ENCODE data around the gene CD274.
"Not testable (repeated sequence)": the region's sequence is repeated elsewhere in the genome, so short reads cannot be mapped to it uniquely, and the experiment has no call there.

The CD274 gene

GRCh38 chr9:5460157-5460556 is 9.8 kb downstream of the CD274 start:
- DNase-seq (ENCODE audit: extremely low spot score, insufficient read length, low read depth) (no peak), FAIRE-seq (peak; percentile 64)

DNA sequence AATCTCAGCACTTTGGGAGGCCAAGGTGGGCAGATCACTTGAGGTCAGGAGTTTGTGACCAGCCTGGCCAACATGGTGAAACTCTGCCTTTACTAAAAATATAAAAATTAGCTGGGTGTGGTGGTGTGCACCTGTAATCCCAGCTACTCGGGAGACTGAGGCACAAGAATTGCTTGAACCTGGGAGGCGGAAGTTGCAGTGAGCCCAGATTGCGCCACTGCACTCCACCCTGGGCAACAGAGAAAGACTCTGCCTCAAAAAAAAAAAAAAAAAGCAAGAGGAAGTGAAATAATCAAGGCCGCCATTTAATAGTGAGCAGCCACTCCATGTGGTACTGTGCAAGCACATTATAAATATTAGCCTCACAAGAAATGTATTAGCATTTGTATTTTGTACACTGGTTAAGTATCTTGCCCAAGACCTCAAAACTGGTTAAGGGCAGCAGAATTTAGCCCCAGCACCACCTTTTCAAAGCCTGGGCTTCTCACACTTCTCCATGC is 14.5 kb downstream of the CD274 start:
- DNase-seq (ENCODE audit: extremely low spot score, insufficient read length, low read depth); FAIRE-seq: not testable (repeated sequence)

DNA sequence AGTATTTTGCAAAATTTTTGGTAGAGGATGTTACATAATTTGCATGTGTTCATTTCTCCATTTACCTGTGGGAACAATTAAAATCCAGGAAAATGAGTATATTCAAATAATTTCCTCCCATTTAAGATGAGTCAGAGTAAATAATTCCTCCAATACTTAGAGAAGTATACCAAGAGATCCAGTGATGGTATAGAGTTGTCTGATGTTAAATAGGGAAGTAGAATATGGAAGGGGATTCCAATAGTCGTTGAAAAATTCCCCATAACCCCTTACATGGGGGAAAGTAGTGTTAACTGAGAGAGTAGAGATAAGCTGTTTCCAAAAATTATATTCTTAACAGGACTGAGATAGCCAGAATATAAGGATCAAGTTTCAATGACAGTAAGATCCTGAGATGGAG is 15.7 kb downstream of the CD274 start:
- no peak for FAIRE-seq
- no peak for DNase-seq (ENCODE audit: extremely low spot score, insufficient read length, low read depth)

GRCh38 chr9:5466766-5467165 is 16.4 kb downstream of the CD274 start:
- FAIRE-seq: peak; percentile 36
- DNase-seq (ENCODE audit: extremely low spot score, insufficient read length, low read depth): no peak

- FAIRE-seq: no peak
- no peak for DNase-seq (ENCODE audit: extremely low spot score, insufficient read length, low read depth)
Observed at GRCh38 chr9:5468850-5469249, 18.5 kb downstream of the CD274 start.

- no peak for FAIRE-seq
- no peak for DNase-seq (ENCODE audit: extremely low spot score, insufficient read length, low read depth)
Observed at GRCh38 chr9:5470122-5470521, 19.8 kb downstream of the CD274 start.

DNA sequence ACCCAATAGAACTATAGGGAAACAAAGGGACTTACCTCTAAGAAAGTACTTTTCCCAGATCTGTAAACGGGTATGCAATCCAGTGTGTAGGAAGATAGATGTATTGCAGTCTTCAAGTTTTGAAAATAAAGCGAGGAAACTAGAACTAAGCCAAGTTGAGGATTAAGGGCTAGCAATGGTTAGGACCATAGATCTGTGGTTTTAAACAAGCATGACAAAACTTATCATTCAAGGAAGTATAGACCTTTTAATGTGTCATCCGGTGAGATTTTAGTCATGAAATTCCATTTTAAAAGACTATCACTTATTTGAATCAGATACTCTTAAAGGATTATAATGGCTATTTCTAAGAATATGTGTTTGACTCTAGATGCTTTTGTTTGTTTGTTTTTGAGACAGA is 20.5 kb downstream of the CD274 start:
- DNase-seq (ENCODE audit: extremely low spot score, insufficient read length, low read depth): no peak
- FAIRE-seq: no peak

- not testable (repeated sequence) for FAIRE-seq
Observed at GRCh38 chr9:5475611-5476010, 25.3 kb downstream of the CD274 start.

GRCh38 chr9:5478206-5478605 is 27.9 kb downstream of the CD274 start:
- FAIRE-seq: peak; percentile 92
- DNase-seq (ENCODE audit: extremely low spot score, insufficient read length, low read depth): no peak

More at GRCh38 chr9:5475611-5476010, 25.3 kb downstream of the CD274 start:
- DNase-seq (ENCODE audit: extremely low spot score, insufficient read length, low read depth): not testable (repeated sequence)

DNA sequence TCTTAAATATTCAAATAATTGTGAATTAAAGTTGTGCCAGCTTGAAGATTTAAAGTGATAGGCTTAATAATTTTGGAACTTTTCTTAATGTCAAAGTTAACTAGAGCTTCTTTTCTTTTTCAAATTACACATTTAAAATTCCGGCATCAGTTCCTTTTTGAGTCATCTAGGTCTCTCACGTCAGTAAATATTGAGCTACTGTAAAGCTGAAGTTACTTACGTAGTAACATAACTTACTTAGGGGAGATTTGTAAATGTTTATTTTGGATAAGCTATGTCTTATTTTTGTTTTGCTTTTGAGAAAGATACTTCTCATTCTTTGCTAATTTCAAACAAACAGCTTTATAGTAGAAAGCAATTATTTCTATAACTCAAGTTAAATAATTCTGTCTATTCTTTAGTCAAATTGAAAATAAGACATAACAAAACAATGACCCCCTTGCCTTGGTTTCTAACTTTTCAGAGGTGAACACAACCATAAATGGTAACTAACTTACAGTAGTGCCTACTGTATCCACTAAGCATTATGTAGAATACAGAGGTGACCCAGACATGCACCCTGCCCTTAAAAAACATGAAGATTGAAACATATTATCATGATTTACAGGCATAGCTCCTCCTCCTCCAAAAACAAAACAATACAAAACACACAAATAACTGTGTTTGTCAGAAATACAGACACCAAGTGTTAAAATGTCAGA is 29.8 kb downstream of the CD274 start:
- no peak for DNase-seq (ENCODE audit: extremely low spot score, insufficient read length, low read depth)
- peak; percentile 76 for FAIRE-seq

GRCh38 chr9:5480919-5481318 is 30.6 kb downstream of the CD274 start:
- DNase-seq (ENCODE audit: extremely low spot score, insufficient read length, low read depth): no peak

DNA sequence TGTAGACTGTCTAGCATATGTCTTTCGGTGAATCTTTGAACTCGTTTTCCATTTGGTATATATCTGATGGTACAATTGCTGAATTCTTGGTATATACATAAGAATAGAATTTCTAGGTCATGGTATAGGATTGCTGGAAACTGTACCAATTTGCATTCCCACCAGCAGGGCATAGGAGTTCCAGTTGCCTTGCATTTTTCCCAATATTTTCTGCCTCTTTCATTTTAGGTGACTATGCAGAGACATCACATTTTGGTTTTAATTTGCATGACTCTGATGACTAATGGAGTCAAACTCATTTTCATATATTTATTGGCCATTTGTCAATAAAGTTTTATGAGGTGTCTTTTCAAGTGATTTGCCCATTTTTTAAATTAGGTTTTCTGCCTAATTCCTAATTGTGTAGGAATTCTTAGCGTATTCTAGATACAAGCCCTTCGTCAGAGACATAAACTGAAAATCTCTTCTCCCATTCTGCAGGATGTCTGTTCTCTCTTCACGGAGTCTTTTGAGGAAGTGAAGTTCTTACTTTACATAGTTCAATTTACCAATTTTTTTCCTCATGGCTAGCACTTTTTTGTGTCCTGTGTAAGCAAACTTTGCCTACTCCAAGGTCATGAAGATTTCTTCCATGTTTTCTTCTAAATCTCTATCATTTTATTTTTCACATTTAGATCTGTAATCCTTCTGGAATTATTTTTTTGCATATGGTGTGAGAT is 31.1 kb downstream of the CD274 start:
- DNase-seq (ENCODE audit: extremely low spot score, insufficient read length, low read depth) (no peak), FAIRE-seq (no peak)

More at GRCh38 chr9:5480919-5481318, 30.6 kb downstream of the CD274 start:
- FAIRE-seq: no peak

DNA sequence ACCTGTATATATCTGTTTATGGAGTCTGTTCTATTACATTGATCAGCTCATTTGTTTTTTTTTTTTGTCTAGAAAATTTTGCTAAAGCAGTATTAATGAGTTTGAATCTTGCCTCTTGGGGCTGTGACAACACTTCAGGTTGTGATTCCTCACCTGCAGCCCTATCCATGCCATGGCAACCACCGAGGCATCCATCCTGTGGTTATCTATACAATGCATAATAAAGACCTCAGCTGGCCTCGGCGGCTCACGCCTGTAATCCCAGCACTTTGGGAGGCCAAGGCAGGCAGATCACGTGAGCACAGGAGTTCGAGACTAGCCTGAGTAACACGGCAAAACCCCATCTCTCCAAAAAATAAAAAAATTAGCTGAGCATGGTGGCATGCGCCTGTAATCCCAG is 31.9 kb downstream of the CD274 start:
- FAIRE-seq: no peak
- no peak for DNase-seq (ENCODE audit: extremely low spot score, insufficient read length, low read depth)

DNA sequence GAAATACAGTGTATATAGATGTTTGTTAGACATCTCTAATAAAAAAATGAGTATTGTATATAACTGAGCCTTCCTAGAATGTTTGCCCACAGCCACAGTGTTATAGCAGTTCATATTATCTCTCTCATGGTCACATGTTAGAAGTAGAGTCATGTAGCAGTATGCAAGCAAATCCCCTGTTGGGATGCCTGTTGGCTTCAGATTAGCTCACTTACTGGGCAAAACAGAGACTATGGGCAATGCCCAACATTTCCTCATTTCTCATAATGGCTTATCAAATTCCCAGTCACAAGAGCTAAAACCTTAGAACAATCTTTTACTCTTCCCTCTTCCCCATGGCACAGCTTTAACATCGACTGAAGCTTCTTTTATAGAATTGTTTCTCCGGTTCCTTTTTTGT is 33.0 kb downstream of the CD274 start:
- no peak for DNase-seq (ENCODE audit: extremely low spot score, insufficient read length, low read depth)
- no peak for FAIRE-seq

- no peak for FAIRE-seq
- DNase-seq (ENCODE audit: extremely low spot score, insufficient read length, low read depth): no peak
Observed at GRCh38 chr9:5485378-5486085, 35.2 kb downstream of the CD274 start.

- no peak for DNase-seq (ENCODE audit: extremely low spot score, insufficient read length, low read depth)
- no peak for FAIRE-seq
Observed at GRCh38 chr9:5486988-5487387, 36.6 kb downstream of the CD274 start.

GRCh38 chr9:5488221-5489008 is 38.1 kb downstream of the CD274 start:
- DNase-seq (ENCODE audit: extremely low spot score, insufficient read length, low read depth) (no peak), FAIRE-seq (no peak)

GRCh38 chr9:5489630-5490490 is 39.5 kb downstream of the CD274 start:
- DNase-seq (ENCODE audit: extremely low spot score, insufficient read length, low read depth) (no peak), FAIRE-seq (no peak)
